Natural killer cell (primary cell): ENCODE data around the gene SLC35F1. TPM values are rescaled to one million over a fixed set of nuclear protein-coding genes. Genes with fewer than 3 reads are reported as not detected.

Experiments used
- ATAC-seq, 3 donors: fragments of 150-1000 bp in 2 of 3; fragments of 200-7000 bp in 1 of 3; cut with Tn5 transposase; 1 replicate in 1 of 3; 2 replicates in 2 of 3; pipeline ENCODE4 v1.10.0; 2021; ENCODE audit warnings: mild to moderate bottlenecking in 2 of 3, moderate library complexity in 2 of 3
- DNase-seq, 2 donors: peaks; one replicate each; pipeline versions ENCODE4 v3.0.0 to v3.0.0-alpha.2; 2013 to 2021; ENCODE audit warnings: mixed read lengths in 1 of 2
- H3K27ac ChIP-seq: one replicate; pipeline ENCODE4 v1.5.1; 2013; ENCODE audit warnings: mild to moderate bottlenecking, low read length
- H3K27me3 ChIP-seq: one replicate; pipeline ENCODE4 v1.6.1; 2013; ENCODE audit warnings: low read length; ENCODE audit not compliant: control insufficient read depth, insufficient read depth
- H3K36me3 ChIP-seq: one replicate; pipeline ENCODE4 v1.6.1; 2013; ENCODE audit warnings: low read length; ENCODE audit not compliant: control insufficient read depth, insufficient read depth
- H3K4me1 ChIP-seq: one replicate; pipeline ENCODE4 v1.6.1; 2013; ENCODE audit warnings: low read length; ENCODE audit not compliant: control insufficient read depth, insufficient read depth
- H3K4me3 ChIP-seq: one replicate; pipeline ENCODE4 v1.5.1; 2013; ENCODE audit warnings: low read length
- H3K9me3 ChIP-seq: one replicate; pipeline ENCODE4 v1.6.1; 2013; ENCODE audit warnings: low read length; ENCODE audit not compliant: control insufficient read depth, insufficient read depth
- H3K27ac Mint-ChIP-seq, 2 donors: one replicate each; pipeline ENCODE4 v1.8.0; 2022; ENCODE audit warnings: mild to moderate bottlenecking in 2 of 2, mixed read lengths in 2 of 2, moderate library complexity in 1 of 2
- H3K27me3 Mint-ChIP-seq, 2 donors: one replicate each; pipeline ENCODE4 v1.8.0; 2022; ENCODE audit warnings: low read depth in 2 of 2, mixed read lengths in 2 of 2
- H3K36me3 Mint-ChIP-seq: one replicate; pipeline ENCODE4 v1.8.0; 2022; ENCODE audit warnings: mixed read lengths
- H3K4me1 Mint-ChIP-seq, 2 donors: one replicate each; pipeline ENCODE4 v1.8.0; 2022; ENCODE audit warnings: mixed read lengths in 2 of 2
- H3K4me3 Mint-ChIP-seq: one replicate; pipeline ENCODE4 v1.8.0; 2022; ENCODE audit warnings: mild to moderate bottlenecking, moderate library complexity, mixed read lengths
- H3K9me3 Mint-ChIP-seq, 2 donors: one replicate each; pipeline ENCODE4 v1.8.0; 2022; ENCODE audit warnings: mixed read lengths in 2 of 2
- WGBS: methylation state at CpG from one replicate; pipeline ENCODE4 v1.1.7; 2013; ENCODE audit warnings: missing lambda C conversion rate; ENCODE audit not compliant: insufficient coverage; 5-methylcytosine and 5-hydroxymethylcytosine counted together
- intact Hi-C: fragments of 100-400 bp; cut with micrococcal nuclease; formaldehyde crosslinking; loops from one replicate; pipeline ENCODE4 v1.14.2; 2022
- total RNA-seq, 4 donors: library from RNA; stranded (reverse); fragments of 120-200 nt in 1 of 4; gene quantifications; one replicate each; pipeline versions ENCODE4 v1.2.3 to v1.2.4, GENCODE V29; 2013 to 2022
- TF ChIP-seq, protein P1 (sequence below): fragments of 200-600 bp; IDR thresholded peaks from one replicate; pipeline ENCODE4 v1.8.0; 2022; ENCODE audit warnings: antibody characterized with exemption

The SLC35F1 gene
- total RNA-seq, 3 donors from 2014 or later (not counting 1 experiment from before 2014, with no cell fraction given), result not detected

DNA sequence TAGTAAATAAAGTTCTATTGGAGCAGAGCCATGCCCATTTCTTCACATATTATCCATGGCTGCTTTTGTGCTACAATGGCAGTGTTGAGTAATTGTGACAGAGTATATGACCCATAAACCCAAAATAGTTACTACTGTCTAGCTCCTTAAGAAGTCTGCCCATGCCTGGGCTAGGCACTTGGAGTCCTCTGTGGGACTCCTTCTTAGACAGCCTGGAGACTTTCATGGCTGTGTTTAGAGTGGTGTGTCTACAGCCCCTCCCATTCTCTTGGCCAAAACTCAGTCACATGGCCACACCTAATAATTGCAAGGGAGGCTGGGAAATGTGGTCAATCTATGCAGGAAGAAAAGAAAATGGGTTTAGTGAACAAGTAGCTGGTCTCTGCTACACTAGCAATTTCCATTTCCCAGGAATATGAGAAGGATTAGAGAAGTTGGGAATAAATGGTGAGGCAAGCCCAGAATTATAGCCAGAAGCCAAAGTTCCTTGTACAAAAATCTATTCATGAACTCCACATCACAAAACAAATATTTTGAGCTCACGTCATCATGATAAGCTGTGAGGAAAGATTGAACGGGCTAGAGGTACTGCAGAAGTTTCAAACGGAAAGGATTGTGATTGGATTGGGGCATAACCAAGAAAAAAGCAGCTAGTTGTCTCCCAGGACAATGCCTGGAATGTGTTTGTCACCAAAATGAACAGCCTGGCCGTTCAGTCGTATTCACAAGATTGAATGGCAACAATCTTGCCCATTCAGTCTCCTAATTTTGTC is 389.3 kb downstream of the SLC35F1 start:
- intact Hi-C loops, result no loop called here
- H3K27ac ChIP-seq, result no peak overlapping the region
- 90% methylated on average over 5 of the region's 5 CpGs for WGBS
- ATAC-seq (no peak), DNase-seq (no peak)
- H3K4me1 ChIP-seq, result no peaks in the 10 kb centered on the region
- no peak overlapping the region for H3K27ac Mint-ChIP-seq
- TF ChIP-seq, protein P1, sequence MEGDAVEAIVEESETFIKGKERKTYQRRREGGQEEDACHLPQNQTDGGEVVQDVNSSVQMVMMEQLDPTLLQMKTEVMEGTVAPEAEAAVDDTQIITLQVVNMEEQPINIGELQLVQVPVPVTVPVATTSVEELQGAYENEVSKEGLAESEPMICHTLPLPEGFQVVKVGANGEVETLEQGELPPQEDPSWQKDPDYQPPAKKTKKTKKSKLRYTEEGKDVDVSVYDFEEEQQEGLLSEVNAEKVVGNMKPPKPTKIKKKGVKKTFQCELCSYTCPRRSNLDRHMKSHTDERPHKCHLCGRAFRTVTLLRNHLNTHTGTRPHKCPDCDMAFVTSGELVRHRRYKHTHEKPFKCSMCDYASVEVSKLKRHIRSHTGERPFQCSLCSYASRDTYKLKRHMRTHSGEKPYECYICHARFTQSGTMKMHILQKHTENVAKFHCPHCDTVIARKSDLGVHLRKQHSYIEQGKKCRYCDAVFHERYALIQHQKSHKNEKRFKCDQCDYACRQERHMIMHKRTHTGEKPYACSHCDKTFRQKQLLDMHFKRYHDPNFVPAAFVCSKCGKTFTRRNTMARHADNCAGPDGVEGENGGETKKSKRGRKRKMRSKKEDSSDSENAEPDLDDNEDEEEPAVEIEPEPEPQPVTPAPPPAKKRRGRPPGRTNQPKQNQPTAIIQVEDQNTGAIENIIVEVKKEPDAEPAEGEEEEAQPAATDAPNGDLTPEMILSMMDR, result no peak
- no peaks in the 10 kb centered on the region for H3K4me1 Mint-ChIP-seq
- H3K36me3 ChIP-seq, result no peaks in the 10 kb centered on the region
- H3K27me3 Mint-ChIP-seq, result peaks cover 5 to 20% of the 10 kb centered on the region in 2 donors
- no peaks in the 10 kb centered on the region for H3K36me3 Mint-ChIP-seq
- no peaks in the 10 kb centered on the region for H3K9me3 Mint-ChIP-seq
- peaks cover 3% of the 10 kb centered on the region for H3K27me3 ChIP-seq
- H3K4me3 ChIP-seq, result no peak overlapping the region
- H3K4me3 Mint-ChIP-seq, result no peak overlapping the region
- no peaks in the 10 kb centered on the region for H3K9me3 ChIP-seq

DNA sequence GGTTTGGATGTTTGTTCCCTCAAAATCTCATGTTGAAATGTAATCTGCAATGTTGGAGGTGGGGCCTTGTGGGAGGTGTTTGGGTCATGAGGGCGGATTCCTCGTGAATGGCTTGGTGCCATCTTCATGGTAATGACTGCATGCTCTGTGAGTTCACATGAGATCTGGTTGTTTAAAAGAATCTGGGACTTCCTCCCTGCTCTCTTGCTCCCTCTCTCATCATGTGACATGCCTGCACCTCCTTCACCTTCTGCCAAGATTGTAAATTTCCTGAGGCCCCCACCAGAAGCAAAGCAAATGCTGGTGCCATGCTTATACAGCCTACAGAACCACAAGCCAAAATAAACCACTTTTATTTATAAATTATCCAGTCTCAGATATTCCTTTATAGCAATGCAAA is 390.8 kb downstream of the SLC35F1 start:
- Histone ChIP-seq H3K9me3 (no peaks in the 10 kb centered on the region), H3K36me3 (no peaks in the 10 kb centered on the region), H3K4me3 (no peak overlapping the region), H3K27me3 (peaks cover 3% of the 10 kb centered on the region), H3K4me1 (no peaks in the 10 kb centered on the region), H3K27ac (no peak overlapping the region)
- H3K4me3 Mint-ChIP-seq, result no peak overlapping the region
- ATAC-seq, result no peak
- H3K4me1 Mint-ChIP-seq, result no peaks in the 10 kb centered on the region
- DNase-seq, result no peak
- peaks cover 8 to 21% of the 10 kb centered on the region in 2 donors for H3K27me3 Mint-ChIP-seq
- TF ChIP-seq, protein P1, result no peak
- no peak overlapping the region for H3K27ac Mint-ChIP-seq
- H3K36me3 Mint-ChIP-seq, result no peaks in the 10 kb centered on the region
- no peaks in the 10 kb centered on the region for H3K9me3 Mint-ChIP-seq
- intact Hi-C loops, result no loop called here
- WGBS, result no CpG with 5 or more reads among the region's 2 CpGs

- no peaks in the 10 kb centered on the region for H3K4me1 Mint-ChIP-seq
- no peak for DNase-seq
- intact Hi-C loops, result no loop called here
Observed at GRCh38 chr6:118298476-118299427, 391.7 kb downstream of the SLC35F1 start.

More at GRCh38 chr6:118298476-118299427, 391.7 kb downstream of the SLC35F1 start:
- Histone ChIP-seq H3K4me3 (no peak overlapping the region), H3K4me1 (no peaks in the 10 kb centered on the region), H3K36me3 (no peaks in the 10 kb centered on the region), H3K27ac (no peak overlapping the region), H3K9me3 (no peaks in the 10 kb centered on the region), H3K27me3 (peaks cover 3% of the 10 kb centered on the region)
- WGBS, result 79% methylated on average over 7 of the region's 8 CpGs
- H3K4me3 Mint-ChIP-seq, result no peak overlapping the region
- no peaks in the 10 kb centered on the region for H3K36me3 Mint-ChIP-seq
- H3K27me3 Mint-ChIP-seq, result peaks cover 8 to 30% of the 10 kb centered on the region in 2 donors
- no peak for ATAC-seq
- no peak overlapping the region for H3K27ac Mint-ChIP-seq
- no peaks in the 10 kb centered on the region for H3K9me3 Mint-ChIP-seq
- TF ChIP-seq, protein P1, result no peak
